H1 (cell line): Measurements from ENCODE around the gene TXN2. TPM values are rescaled to one million over a fixed set of nuclear protein-coding genes. Genes with fewer than 3 reads are reported as not detected.

ENCODE experiments used
- CTCF ChIA-PET: fragments of 300-600 bp; sonication (Branson Sonifier 250); formaldehyde crosslinking; loops from one replicate; lab custom pipeline; 2021; ENCODE audit not compliant: partially characterized antibody; lab: Charles Lee
- POLR2A ChIA-PET: fragments of 300-600 bp; sonication (Branson Sonifier 250); formaldehyde crosslinking; loops from one replicate; lab custom pipeline; 2021; ENCODE audit warnings: inconsistent platforms; ENCODE audit not compliant: partially characterized antibody; lab: Charles Lee
- DNase-seq, 2 experiments: peaks; one replicate each; pipeline versions ENCODE4 v3.0.0 to v3.0.0-alpha.2; 2010 to 2022; ENCODE audit warnings: low spot score in 2 of 2, low read depth in 1 of 2, mixed read lengths in 1 of 2
- FAIRE-seq: peaks from 2 replicates; lab custom pipeline; 2011; peaks lifted over from hg19 to GRCh38; lab: Jason Lieb, UNC
- H2AFZ ChIP-seq: 2 replicates; pipeline ENCODE4 v1.8.1; 2012; ENCODE audit warnings: low read length, inconsistent platforms
- H2AK5ac ChIP-seq: 2 replicates; pipeline ENCODE4 v1.6.1; 2013; ENCODE audit warnings: low read depth, low read length
- H2BK120ac ChIP-seq: replicated peaks from 2 replicates; pipeline ENCODE3; 2013; ENCODE audit warnings: low read depth, low read length, inconsistent platforms
- H2BK12ac ChIP-seq: 2 replicates; pipeline ENCODE4 v1.6.1; 2013; ENCODE audit warnings: low read depth, low read length
- H2BK15ac ChIP-seq: 2 replicates; pipeline ENCODE4 v1.6.1; 2013; ENCODE audit warnings: low read length
- H2BK20ac ChIP-seq: 2 replicates; pipeline ENCODE4 v1.6.1; 2013; ENCODE audit warnings: low read length
- H2BK5ac ChIP-seq: 2 replicates; pipeline ENCODE4 v1.6.1; 2013; ENCODE audit warnings: low read depth, low read length
- H3K14ac ChIP-seq: 2 replicates; pipeline ENCODE4 v1.6.1; 2013; ENCODE audit warnings: inconsistent platforms; ENCODE audit not compliant: insufficient read length
- H3K18ac ChIP-seq: 2 replicates; pipeline ENCODE4 v1.6.1; 2013; ENCODE audit warnings: low read length; ENCODE audit errors: extremely low read depth
- H3K23ac ChIP-seq: 2 replicates; pipeline ENCODE4 v1.6.1; 2013; ENCODE audit warnings: inconsistent platforms; ENCODE audit not compliant: insufficient read length
- H3K23me2 ChIP-seq: 2 replicates; pipeline ENCODE4 v1.6.1; 2013; ENCODE audit warnings: low read depth, low read length
- H3K27ac ChIP-seq: 2 replicates; pipeline ENCODE4 v1.6.1; 2011; ENCODE audit warnings: low read depth, low read length, inconsistent platforms
- H3K27me3 ChIP-seq, 4 experiments: replicated peaks in 1 of 4; 1 replicate in 1 of 4; 2 replicates in 3 of 4; pipeline versions ENCODE4 v1.6.1 to v1.8.1; 2011 to 2013; ENCODE audit warnings: low read length in 3 of 4, mild to moderate bottlenecking in 3 of 4, inconsistent platforms in 2 of 4, mixed read lengths in 2 of 4, moderate library complexity in 1 of 4; ENCODE audit not compliant: control insufficient read depth in 3 of 4, insufficient read depth in 3 of 4; ENCODE audit errors: extremely low read depth in 1 of 4
- H3K36me3 ChIP-seq, 4 experiments: 2 replicates each; pipeline versions ENCODE4 v1.6.1 to v1.8.1; 2011 to 2013; ENCODE audit warnings: mild to moderate bottlenecking in 4 of 4, low read length in 3 of 4, moderate library complexity in 2 of 4, control low read depth in 1 of 4, inconsistent platforms in 1 of 4; ENCODE audit not compliant: insufficient read depth in 4 of 4, control insufficient read depth in 2 of 4
- H3K4ac ChIP-seq: replicated peaks from 2 replicates; pipeline ENCODE3; 2013; ENCODE audit warnings: low read length, low read depth, mixed read lengths, inconsistent platforms; ENCODE audit not compliant: insufficient read length
- H3K4me1 ChIP-seq, 4 experiments: replicated peaks in 1 of 4; 1 replicate in 1 of 4; 2 replicates in 3 of 4; pipeline versions ENCODE4 v1.6.1 to v1.8.1; 2011 to 2013; ENCODE audit warnings: low read length in 3 of 4, inconsistent platforms in 2 of 4, mixed read lengths in 1 of 4; ENCODE audit not compliant: insufficient read depth in 4 of 4, control insufficient read depth in 3 of 4
- H3K4me2 ChIP-seq, 2 experiments: 2 replicates each; pipeline versions ENCODE4 v1.6.1 to v1.8.1; 2011 to 2013; ENCODE audit warnings: low read depth in 2 of 2, low read length in 2 of 2, control low read depth in 1 of 2, inconsistent platforms in 1 of 2, mild to moderate bottlenecking in 1 of 2; ENCODE audit not compliant: insufficient read depth in 1 of 2
- H3K4me3 ChIP-seq, 4 experiments: fragments of 200-600, 300-600 bp in 1 of 4; sonication (generic), shearing (Covaris generic), sonication (Bioruptor Twin) in 1 of 4; 2 replicates each; pipeline versions ENCODE4 v1.5.1 to v1.8.1; 2011 to 2016; ENCODE audit warnings: low read length in 4 of 4, low read depth in 3 of 4, control low read depth in 2 of 4, inconsistent platforms in 2 of 4, mild to moderate bottlenecking in 2 of 4, mixed read lengths in 1 of 4, moderate library complexity in 1 of 4; ENCODE audit not compliant: insufficient read depth in 2 of 4; ENCODE audit errors: extremely low read depth in 1 of 4
- H3K56ac ChIP-seq: replicated peaks from 2 replicates; pipeline ENCODE3; 2013; ENCODE audit warnings: low read depth, mild to moderate bottlenecking, mixed read lengths, low read length, inconsistent platforms; ENCODE audit not compliant: insufficient read length
- H3K79me1 ChIP-seq: 2 replicates; pipeline ENCODE4 v1.6.1; 2013; ENCODE audit warnings: low read depth, low read length, control low read depth
- H3K79me2 ChIP-seq, 2 experiments: 2 replicates each; pipeline versions ENCODE4 v1.6.1 to v1.8.1; 2012 to 2013; ENCODE audit warnings: low read length in 2 of 2, mild to moderate bottlenecking in 2 of 2, inconsistent platforms in 1 of 2; ENCODE audit not compliant: insufficient read depth in 2 of 2, control insufficient read depth in 1 of 2
- H3K9ac ChIP-seq, 4 experiments: replicated peaks in 1 of 4; 1 replicate in 1 of 4; 2 replicates in 3 of 4; pipeline versions ENCODE4 v1.6.1 to v1.8.1; 2011 to 2013; ENCODE audit warnings: low read depth in 3 of 4, low read length in 3 of 4, control low read depth in 2 of 4, mild to moderate bottlenecking in 2 of 4, moderate library complexity in 2 of 4, inconsistent platforms in 1 of 4; ENCODE audit errors: extremely low read depth in 1 of 4
- H3K9me3 ChIP-seq, 2 experiments: 2 replicates each; pipeline versions ENCODE4 v1.6.1 to v1.8.1; 2012 to 2013; ENCODE audit warnings: mild to moderate bottlenecking in 2 of 2, moderate library complexity in 2 of 2, control low read depth in 1 of 2, inconsistent platforms in 1 of 2, low read depth in 1 of 2, low read length in 1 of 2, mixed read lengths in 1 of 2; ENCODE audit not compliant: insufficient read depth in 2 of 2
- H4K20me1 ChIP-seq, 2 experiments: replicated peaks in 1 of 2; 2 replicates each; pipeline versions ENCODE3 to v1.8.1; 2011 to 2013; ENCODE audit warnings: inconsistent platforms in 2 of 2, low read length in 2 of 2, mild to moderate bottlenecking in 1 of 2; ENCODE audit not compliant: insufficient read depth in 2 of 2, control insufficient read depth in 1 of 2
- H4K5ac ChIP-seq: 2 replicates; pipeline ENCODE4 v1.6.1; 2013; ENCODE audit warnings: low read length, low read depth, mixed read lengths, inconsistent platforms; ENCODE audit not compliant: insufficient read length
- H4K8ac ChIP-seq: 2 replicates; pipeline ENCODE4 v1.8.0; 2013; ENCODE audit warnings: mild to moderate bottlenecking, moderate library complexity, low read length, inconsistent platforms; ENCODE audit not compliant: insufficient read depth; ENCODE audit errors: extremely low read depth
- H4K91ac ChIP-seq: replicated peaks from 2 replicates; pipeline ENCODE3; 2013; ENCODE audit warnings: low read length, mixed read lengths, inconsistent platforms; ENCODE audit not compliant: insufficient read length
- CREB1 ChIP-seq: IDR thresholded peaks from 2 replicates; pipeline ENCODE4 v1.6.1; 2012; ENCODE audit warnings: inconsistent platforms
- CTBP2 ChIP-seq: IDR thresholded peaks from 2 replicates; pipeline ENCODE4 v1.7.0; 2011; ENCODE audit warnings: borderline replicate concordance, mild to moderate bottlenecking, moderate library complexity, mixed read lengths, low read length; ENCODE audit not compliant: insufficient read depth, insufficient read length
- FOSL1 ChIP-seq: IDR thresholded peaks from 2 replicates; pipeline ENCODE4 v1.6.1; 2011; ENCODE audit warnings: mild to moderate bottlenecking, low read depth, low read length, moderate library complexity; ENCODE audit not compliant: insufficient read depth
- HDAC6 ChIP-seq: IDR thresholded peaks from one replicate; pipeline ENCODE4 v1.7.1; 2012; ENCODE audit warnings: low read depth, mild to moderate bottlenecking, inconsistent platforms, low read length, moderate library complexity
- JUN ChIP-seq: IDR thresholded peaks from 2 replicates; pipeline ENCODE4 v1.6.1; 2011; ENCODE audit warnings: low read depth, mild to moderate bottlenecking, improper control_type of control experiment, low read length
- KDM1A ChIP-seq: fragments of 200-600, 300-600 bp; sonication (generic); IDR thresholded peaks from 2 replicates; pipeline ENCODE4 v1.7.1; 2016; ENCODE audit warnings: mild to moderate bottlenecking, low read length, borderline replicate concordance
- KDM5A ChIP-seq: fragments of 200-600 bp; IDR thresholded peaks from 2 replicates; pipeline ENCODE4 v1.7.1; 2012; ENCODE audit warnings: mild to moderate bottlenecking, low read length, inconsistent platforms, mixed read lengths
- PHF8 ChIP-seq: fragments of 200-600 bp; sonication (generic); conservative IDR thresholded peaks from 2 replicates; pipeline ENCODE4 v1.7.1; 2012; ENCODE audit warnings: low read depth, mild to moderate bottlenecking, inconsistent platforms, low read length, moderate library complexity
- RXRA ChIP-seq: IDR thresholded peaks from 2 replicates; pipeline ENCODE4 v1.6.1; 2011; ENCODE audit warnings: low read depth, mild to moderate bottlenecking, low read length, moderate library complexity; ENCODE audit not compliant: insufficient read depth
- SP2 ChIP-seq: IDR thresholded peaks from 2 replicates; pipeline ENCODE4 v1.6.1; 2012; ENCODE audit warnings: mild to moderate bottlenecking, low read length, inconsistent platforms
- TAF1 ChIP-seq: IDR thresholded peaks from 2 replicates; pipeline ENCODE4 v1.6.1; 2011; ENCODE audit warnings: mild to moderate bottlenecking, low read depth, low read length
- TAF7 ChIP-seq: optimal IDR thresholded peaks from 2 replicates; pipeline ENCODE3; 2011; ENCODE audit warnings: low read depth, mild to moderate bottlenecking, inconsistent platforms, low read length, moderate library complexity, borderline replicate concordance
- WGBS, 2 experiments: shearing (Covaris generic) in 1 of 2; methylation state at CpG; one replicate each; pipeline versions ENCODE4 v1.1.6 to v1.1.7; 2013 to 2015; ENCODE audit warnings: low lambda C conversion rate in 2 of 2, mixed read lengths in 2 of 2, inconsistent platforms in 1 of 2, low coverage in 1 of 2, missing lambda C conversion rate in 1 of 2; ENCODE audit not compliant: insufficient replicate concordance in 2 of 2, insufficient coverage in 1 of 2, insufficient read length in 1 of 2; ENCODE audit errors: extremely low coverage in 1 of 2, missing lambda C conversion rate in 1 of 2; 5-methylcytosine and 5-hydroxymethylcytosine counted together
- polyA plus RNA-seq, 7 experiments: library from polyadenylated mRNA; depleted of rRNA in 3 of 7; stranded (reverse) in 5 of 7; unstranded in 2 of 7; fragments of >200 nt in 5 of 7; fragments of 200-250 nt in 2 of 7; gene quantifications; 1 replicate in 5 of 7; 2 replicates in 1 of 7; 4 replicates in 1 of 7; pipeline versions ENCODE4 v1.2.1 to v1.2.3, GENCODE V29; 2011 to 2013; ENCODE audit warnings: missing spikeins in 2 of 7, mixed read lengths in 2 of 7
- total RNA-seq: library from RNA; stranded (reverse); fragmentation: NEBNext Ultra II Directional; extraction: Animal tissue kit (Norgen Biotek cat#: 25700); gene quantifications from 2 replicates; pipeline ENCODE4 v1.2.1, GENCODE V29; 2021

TXN2 gene
- total and polyA plus RNA-seq, 2 of the 8 experiments (the other 6 are each of a cell fraction or from before 2014, with no cell fraction given): 47.5 to 116 TPM

GRCh38 chr22:36493690-36494110 lies 12.3 kb upstream of the TXN2 start:
- Histone ChIP-seq H2BK12ac (no peak overlapping the region), H4K20me1 (no peaks in the 10 kb centered on the region), H4K8ac (no peak overlapping the region), H3K4me3 (no peak overlapping the region), H3K4ac (no peak overlapping the region), H3K9me3 (no peaks in the 10 kb centered on the region), H3K23me2 (no peaks in the 10 kb centered on the region), H3K79me2 (no peaks in the 10 kb centered on the region), H4K5ac (no peak overlapping the region), H3K23ac (no peak overlapping the region), H3K14ac (no peak overlapping the region), H3K4me1 (no peaks in the 10 kb centered on the region), H2BK15ac (no peak overlapping the region), H2AK5ac (no peak overlapping the region), H3K18ac (no peak overlapping the region), H3K9ac (no peak overlapping the region), H4K91ac (no peak overlapping the region), H3K4me2 (no peak overlapping the region), H2BK5ac (no peak overlapping the region; the same call in 1 of the 2 replicates), H2AFZ (no peak overlapping the region), H3K27me3 (no peaks in the 10 kb centered on the region; a peak in 1 of 7 replicates), H2BK120ac (no peak overlapping the region), H3K56ac (no peak overlapping the region), H3K27ac (no peak overlapping the region), H3K79me1 (no peaks in the 10 kb centered on the region), H3K36me3 (peaks cover 6 to 31% (median 8%) of the 10 kb centered on the region in 4 experiments; a peak in 5 of 8 replicates), H2BK20ac (no peak overlapping the region)
- TF ChIP-seq SP2 (no peak), JUN (no peak), CREB1 (no peak), FOSL1 (no peak), RXRA (no peak), PHF8 (no peak), KDM1A (no peak), TAF1 (no peak), KDM5A (no peak), HDAC6 (no peak), CTBP2 (no peak), TAF7 (no peak)
- POLR2A ChIA-PET: interaction anchor here (1.1 to 2.3 kb wide), 5 partner anchors 11 to 36 kb away, joined by 3 to 9 read pairs (median 5); partner anchors contain the start of genes FOXRED2 and TXN2
- no peak for FAIRE-seq
- WGBS, 2 experiments: 92% methylated on average over 13 of the region's 16 CpGs; no CpG with 5 or more reads in 1 of the 2 experiments
- DNase-seq: no peak
- CTCF ChIA-PET: interaction anchor here (0.6 to 2.0 kb wide), 5 partner anchors 8 to 232 kb away, joined by 3 to 7 read pairs (median 5); no protein-coding TSS in a partner anchor
